ENCODE measurements around the gene CCSAP. TPM values are rescaled to one million over a fixed set of nuclear protein-coding genes. Genes with fewer than 3 reads are reported as not detected.
A peak's percentile ranks its signal among the peaks of the same experiment; 100 is the strongest.

The CCSAP gene
- total RNA-seq, 1 experiment from 2014 or later, result 8.6 TPM

GRCh38 chr1:229316166-229316565 lies 26.7 kb downstream of the CCSAP start (continued):
- TF ChIP-seq ZNF532 (CRISPR knock-in tag; IDR thresholded peaks at IDR 0.05; ENCODE audit: borderline replicate concordance), result no peak

- H3K27me3 Mint-ChIP-seq (ENCODE audit: low read depth), result no peaks in the 10 kb centered on the region
- no peaks in the 10 kb centered on the region for H3K9me3 Mint-ChIP-seq
- H3K4me3 Mint-ChIP-seq, result no peak overlapping the region
- no peak for TF ChIP-seq RELA (CRISPR knock-in tag; IDR thresholded peaks at IDR 0.05; ENCODE audit: borderline replicate concordance)
- ATAC-seq (peak; percentile 20; the same call in 1 of the 2 replicates), DNase-seq (ENCODE audit: low spot score) (no peak)
- peak overlapping the region; percentile 51; the same call in 1 of the 2 replicates for H3K27ac Mint-ChIP-seq
- no peaks in the 10 kb centered on the region for H3K4me1 Mint-ChIP-seq
- POLR2A ChIA-PET, result no interaction called here
- CTCF ChIA-PET, result interaction anchor here (1.3 kb wide), 1 partner anchor 171 kb away, joined by 3 read pairs; no protein-coding TSS in a partner anchor
- H3K36me3 Mint-ChIP-seq, result peaks cover 2% of the 10 kb centered on the region; the same call in 1 of the 2 replicates
Measured at GRCh38 chr1:229310833-229311232, 32.0 kb downstream of the CCSAP start.

GRCh38 chr1:229309684-229310083 lies 33.2 kb downstream of the CCSAP start:
- H3K9me3 Mint-ChIP-seq, result no peaks in the 10 kb centered on the region
- ChIA-PET CTCF (no interaction called here), POLR2A (no interaction called here)
- ATAC-seq, result no peak
- H3K4me3 Mint-ChIP-seq, result no peak overlapping the region
- TF ChIP-seq CREM (CRISPR knock-in tag; IDR thresholded peaks at IDR 0.05) (no peak), ZNF219 (CRISPR knock-in tag; IDR thresholded peaks at IDR 0.05; ENCODE audit: borderline replicate concordance) (no peak), SMAD3 (CRISPR knock-in tag; IDR thresholded peaks at IDR 0.05; ENCODE audit: borderline replicate concordance) (no peak), ZNF396 (CRISPR knock-in tag; IDR thresholded peaks at IDR 0.05; ENCODE audit: borderline replicate concordance) (no peak), AR (CRISPR knock-in tag; IDR thresholded peaks at IDR 0.05) (no peak), ZMAT4 (CRISPR knock-in tag; IDR thresholded peaks at IDR 0.05) (no peak), PRRX2 (CRISPR knock-in tag; IDR thresholded peaks at IDR 0.05) (no peak), ESRRA (CRISPR knock-in tag; IDR thresholded peaks at IDR 0.05; ENCODE audit: borderline replicate concordance) (no peak), ZNF138 (CRISPR knock-in tag; conservative IDR thresholded peaks at IDR 0.05) (no peak), JUN (CRISPR knock-in tag; IDR thresholded peaks at IDR 0.05) (no peak), TP53 (CRISPR knock-in tag; IDR thresholded peaks at IDR 0.05) (no peak), ZBTB43 (CRISPR knock-in tag; IDR thresholded peaks at IDR 0.05) (no peak), NFATC4 (CRISPR knock-in tag; IDR thresholded peaks at IDR 0.05) (no peak), GTF2I (CRISPR knock-in tag; conservative IDR thresholded peaks at IDR 0.05) (no peak), OVOL2 (CRISPR knock-in tag; IDR thresholded peaks at IDR 0.05; ENCODE audit: borderline replicate concordance) (no peak), ZNF425 (CRISPR knock-in tag; conservative IDR thresholded peaks at IDR 0.05) (no peak)
- no peaks in the 10 kb centered on the region for H3K4me1 Mint-ChIP-seq
- no peak overlapping the region for H3K27ac Mint-ChIP-seq
- DNase-seq (ENCODE audit: low spot score), result no peak
- no peaks in the 10 kb centered on the region for H3K27me3 Mint-ChIP-seq (ENCODE audit: low read depth)
- peaks cover 2% of the 10 kb centered on the region; the same call in 1 of the 2 replicates for H3K36me3 Mint-ChIP-seq
